ENCODE data around the gene FSIP1. TPM values are rescaled to one million over a fixed set of nuclear protein-coding genes. Genes with fewer than 3 reads are reported as not detected.

FSIP1 gene
- total and polyA plus RNA-seq, 9 of the 15 experiments (the other 6 are each of a cell fraction or from before 2014, with no cell fraction given) = 0.07 to 0.51 (median 0.29) TPM

GRCh38 chr15:39830166-39830565 lies 47.5 kb upstream of the FSIP1 start:
- CTCF ChIA-PET (ENCODE audit: low intra/inter-chr PET ratio) = interaction anchor here (0.6 kb wide), 1 partner anchor 117 kb away, joined by 3 read pairs; no protein-coding TSS in a partner anchor
- TF ChIP-seq YBX1 (IDR thresholded peaks at IDR 0.05) = no peak
- TF ChIP-seq POLR2G (IDR thresholded peaks at IDR 0.05; ENCODE audit: low read depth, low read length) = no peak
- no peak for TF ChIP-seq ZNF24 (IDR thresholded peaks at IDR 0.05)
- TF ChIP-seq AFF1 (IDR thresholded peaks at IDR 0.05; ENCODE audit: low read depth in 1 of 2, partially characterized antibody in 2 of 2) = no peak
- no peak for TF ChIP-seq NFRKB (IDR thresholded peaks at IDR 0.05; ENCODE audit: low read depth)
- no peak for TF ChIP-seq ARID3B (CRISPR knock-in tag; IDR thresholded peaks at IDR 0.05; ENCODE audit: borderline replicate concordance)
- TF ChIP-seq NFIX (CRISPR knock-in tag; IDR thresholded peaks at IDR 0.05; ENCODE audit: low read depth) = no peak
- TF ChIP-seq FOXJ2 (tag; IDR thresholded peaks at IDR 0.05) = no peak
- TF ChIP-seq PML (IDR thresholded peaks at IDR 0.05; ENCODE audit: low read length) = no peak
- TF ChIP-seq ZNF717 (CRISPR knock-in tag; IDR thresholded peaks at IDR 0.05) = no peak
- TF ChIP-seq HINFP (tag; conservative IDR thresholded peaks at IDR 0.05; ENCODE audit: low read depth) = no peak
- TF ChIP-seq HDAC1 (IDR thresholded peaks at IDR 0.05) = no peak
- TF ChIP-seq XRCC4 (IDR thresholded peaks at IDR 0.05; ENCODE audit: extremely low read depth, insufficient read depth, insufficient read length) = no peak
- TF ChIP-seq JUN (IDR thresholded peaks at IDR 0.05; ENCODE audit: borderline replicate concordance, low read depth, low read length) = no peak
- TF ChIP-seq JUN (CRISPR knock-in tag; IDR thresholded peaks at IDR 0.05; ENCODE audit: borderline replicate concordance) = no peak
- no peak for TF ChIP-seq ZNF239 (CRISPR knock-in tag; IDR thresholded peaks at IDR 0.05)
- no peak for TF ChIP-seq JUNB (CRISPR knock-in tag; conservative IDR thresholded peaks at IDR 0.05)

More at GRCh38 chr15:39830166-39830565, 47.5 kb upstream of the FSIP1 start:
- no peak for DNase-seq (ENCODE audit: extremely low read depth in 1 of 4, low spot score in 3 of 4)
- Histone ChIP-seq H3K36me3 (ENCODE audit: control insufficient read depth, insufficient read depth, low read length) (no peaks in the 10 kb centered on the region), H3K9ac (ENCODE audit: insufficient read depth in 1 of 2, low read depth in 2 of 2, low read length in 2 of 2) (no peak overlapping the region), H3K4me3 (no peak overlapping the region), H2AFZ (ENCODE audit: low read depth, low read length) (no peak overlapping the region), H4K20me1 (replicated peaks; ENCODE audit: control insufficient read depth, insufficient read depth, low read length) (no peaks in the 10 kb centered on the region), H3K9me3 (replicated peaks; ENCODE audit: control insufficient read depth, insufficient read depth, low read depth, low read length) (no peaks in the 10 kb centered on the region), H3K4me1 (replicated peaks in 1 of 2; ENCODE audit: control insufficient read depth in 2 of 2, insufficient read depth in 2 of 2, low read length in 2 of 2) (no peaks in the 10 kb centered on the region), H3K9me1 (ENCODE audit: control insufficient read depth, insufficient read depth, low read length) (no peaks in the 10 kb centered on the region), H3K79me2 (ENCODE audit: control insufficient read depth, insufficient read depth, low read length) (no peaks in the 10 kb centered on the region), H3K4me2 (ENCODE audit: insufficient read depth, low read length) (no peak overlapping the region), H3K27me3 (ENCODE audit: control insufficient read depth in 2 of 2, insufficient read depth in 2 of 2, low read length in 2 of 2) (peaks cover 9 to 17% of the 10 kb centered on the region in 2 experiments; a peak in 3 of 5 replicates), H3K27ac (ENCODE audit: extremely low read depth, low read depth, low read length) (no peak overlapping the region)
- ATAC-seq = no peak
- in situ Hi-C loops (cut with MboI) = no loop called here
- WGBS (ENCODE audit: insufficient coverage, low coverage, missing lambda C conversion rate) = 0% methylated on average over 1 of the region's 1 CpG
- no peak for FAIRE-seq
- intact Hi-C loops (cut with micrococcal nuclease) = no loop called here
- no TSS peak for BruUV-seq (replicated peaks)
- POLR2A ChIA-PET = no interaction called here

All from K562 (cell line).